ENCODE results near the gene ITGAL. TPM values are rescaled to one million over a fixed set of nuclear protein-coding genes. Genes with fewer than 3 reads are reported as not detected.

Gene ITGAL
- total and polyA plus RNA-seq, 2 donors (not counting 3 experiments of a cell fraction or from before 2014, with no cell fraction given): not detected

GRCh38 chr16:30494709-30495108 is 22.2 kb downstream of the ITGAL start:
- intact Hi-C loops (cut with micrococcal nuclease): loop anchor here (5.0 kb wide), 1 partner anchor 47 kb away; the partner anchor contains the start of gene SEPHS2
- no peak overlapping the region for H3K4me3 ChIP-seq (replicated peaks in 1 of 3; ENCODE audit: insufficient read depth in 1 of 3, low read depth in 1 of 3, low read length in 3 of 3)
- POLR2A ChIA-PET: no interaction called here

More at GRCh38 chr16:30494709-30495108, 22.2 kb downstream of the ITGAL start:
- DNase-seq (ENCODE audit: low read depth, low spot score) (no peak), FAIRE-seq (no peak)
- H3K79me2 ChIP-seq (ENCODE audit: control insufficient read depth, insufficient read depth, low read length): no peaks in the 10 kb centered on the region
- CTCF ChIA-PET: interaction anchor here (1.8 kb wide), 1 partner anchor 45 kb away, joined by 5 read pairs; no protein-coding TSS in a partner anchor
- no peak overlapping the region for H2AFZ ChIP-seq (ENCODE audit: low read depth, low read length)
- no peak overlapping the region for H3K9ac ChIP-seq (replicated peaks; ENCODE audit: extremely low read depth, insufficient read depth, low read length)
- no peak overlapping the region for H3K27ac ChIP-seq (ENCODE audit: insufficient read depth, low read depth, low read length)
- H3K9me3 ChIP-seq (replicated peaks; ENCODE audit: control insufficient read depth, insufficient read depth, low read length): no peaks in the 10 kb centered on the region
- no peaks in the 10 kb centered on the region for H3K36me3 ChIP-seq (ENCODE audit: control insufficient read depth in 2 of 2, extremely low read depth in 1 of 2, insufficient read depth in 2 of 2, low read length in 2 of 2)
- H3K27me3 ChIP-seq (ENCODE audit: control insufficient read depth in 2 of 2, insufficient read depth in 2 of 2, low read length in 2 of 2): no peaks in the 10 kb centered on the region
- dilution Hi-C loops (cut with MboI; ENCODE audit: extremely low pct_ligation_motif_present, low sequenced_read_pairs): no loop called here
- no peak for TF ChIP-seq POLR2A (IDR thresholded peaks at IDR 0.05; ENCODE audit: low read depth, low read length)
- no peak for TF ChIP-seq MYC (IDR thresholded peaks at IDR 0.05; ENCODE audit: low read depth, low read length)
- TF ChIP-seq JUN (IDR thresholded peaks at IDR 0.05; ENCODE audit: borderline replicate concordance, insufficient read depth, insufficient read length, low read depth): no peak
- no peak for TF ChIP-seq POLR2AphosphoS5 (IDR thresholded peaks at IDR 0.05; ENCODE audit: insufficient read depth, low read depth, low read length)
- no peak for TF ChIP-seq CTCF (IDR thresholded peaks at IDR 0.05; ENCODE audit: extremely low read depth in 1 of 2, insufficient read depth in 1 of 2, low read depth in 1 of 2, low read length in 2 of 2)
- TF ChIP-seq EZH2 (IDR thresholded peaks at IDR 0.05; ENCODE audit: borderline replicate concordance, low read depth, low read length, severe bottlenecking): no peak
- no TSS peak for BruUV-seq (replicated peaks)
- peaks cover 9% of the 10 kb centered on the region for H3K4me1 ChIP-seq (ENCODE audit: control insufficient read depth, extremely low read depth, insufficient read depth, low read length)
- H3K4me2 ChIP-seq (ENCODE audit: insufficient read depth, low read length): no peak overlapping the region
- H3K9me1 ChIP-seq (replicated peaks; ENCODE audit: control insufficient read depth, extremely low read depth, insufficient read depth, low read length): no peaks in the 10 kb centered on the region
- no peaks in the 10 kb centered on the region for H4K20me1 ChIP-seq (replicated peaks; ENCODE audit: control insufficient read depth, extremely low read depth, insufficient read depth, low read length)

Measured in endothelial cell of umbilical vein (primary cell).